Measurements from ENCODE around the gene CR1. TPM values are rescaled to one million over a fixed set of nuclear protein-coding genes. Genes with fewer than 3 reads are reported as not detected.

CR1 gene
- total RNA-seq, 2 donors from 2014 or later, result 0.42 to 3.5 TPM

DNA sequence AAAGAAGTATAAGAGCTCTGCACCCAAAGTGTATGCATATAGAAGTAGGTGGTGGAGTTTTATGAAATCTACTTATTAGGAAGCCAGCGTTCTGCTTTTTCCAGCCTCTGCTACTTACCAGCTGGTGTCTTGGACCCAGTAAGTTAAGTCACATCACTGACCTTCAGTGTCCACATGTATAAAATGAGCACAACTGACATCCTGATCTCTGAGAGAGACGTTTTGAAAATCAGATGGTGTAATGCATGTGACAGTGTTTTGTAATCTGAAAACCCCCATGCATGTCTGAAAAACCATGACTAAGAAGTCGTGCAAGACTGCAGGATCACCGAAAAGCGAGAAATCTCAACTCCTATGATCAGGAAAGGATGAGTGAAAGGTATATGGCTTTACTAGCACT is 2.0 kb downstream of the CR1 start:
- Histone ChIP-seq H3K4me1 (no peaks in the 10 kb centered on the region), H3K4me3 (no peak overlapping the region), H3K27ac (no peak overlapping the region), H3K9me3 (no peaks in the 10 kb centered on the region), H3K36me3 (no peaks in the 10 kb centered on the region), H3K27me3 (peaks cover 9% of the 10 kb centered on the region), H3K9ac (ENCODE audit: low read depth in 2 of 2, low read length in 2 of 2) (no peak overlapping the region)
- TF ChIP-seq, protein P1, sequence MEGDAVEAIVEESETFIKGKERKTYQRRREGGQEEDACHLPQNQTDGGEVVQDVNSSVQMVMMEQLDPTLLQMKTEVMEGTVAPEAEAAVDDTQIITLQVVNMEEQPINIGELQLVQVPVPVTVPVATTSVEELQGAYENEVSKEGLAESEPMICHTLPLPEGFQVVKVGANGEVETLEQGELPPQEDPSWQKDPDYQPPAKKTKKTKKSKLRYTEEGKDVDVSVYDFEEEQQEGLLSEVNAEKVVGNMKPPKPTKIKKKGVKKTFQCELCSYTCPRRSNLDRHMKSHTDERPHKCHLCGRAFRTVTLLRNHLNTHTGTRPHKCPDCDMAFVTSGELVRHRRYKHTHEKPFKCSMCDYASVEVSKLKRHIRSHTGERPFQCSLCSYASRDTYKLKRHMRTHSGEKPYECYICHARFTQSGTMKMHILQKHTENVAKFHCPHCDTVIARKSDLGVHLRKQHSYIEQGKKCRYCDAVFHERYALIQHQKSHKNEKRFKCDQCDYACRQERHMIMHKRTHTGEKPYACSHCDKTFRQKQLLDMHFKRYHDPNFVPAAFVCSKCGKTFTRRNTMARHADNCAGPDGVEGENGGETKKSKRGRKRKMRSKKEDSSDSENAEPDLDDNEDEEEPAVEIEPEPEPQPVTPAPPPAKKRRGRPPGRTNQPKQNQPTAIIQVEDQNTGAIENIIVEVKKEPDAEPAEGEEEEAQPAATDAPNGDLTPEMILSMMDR (IDR thresholded peaks at IDR 0.05), result no peak
- no peak for DNase-seq
- intact Hi-C loops (cut with DNase I), result loop anchor here (5.0 kb wide), 1 partner anchor 416 kb away; no protein-coding TSS in a partner anchor

DNA sequence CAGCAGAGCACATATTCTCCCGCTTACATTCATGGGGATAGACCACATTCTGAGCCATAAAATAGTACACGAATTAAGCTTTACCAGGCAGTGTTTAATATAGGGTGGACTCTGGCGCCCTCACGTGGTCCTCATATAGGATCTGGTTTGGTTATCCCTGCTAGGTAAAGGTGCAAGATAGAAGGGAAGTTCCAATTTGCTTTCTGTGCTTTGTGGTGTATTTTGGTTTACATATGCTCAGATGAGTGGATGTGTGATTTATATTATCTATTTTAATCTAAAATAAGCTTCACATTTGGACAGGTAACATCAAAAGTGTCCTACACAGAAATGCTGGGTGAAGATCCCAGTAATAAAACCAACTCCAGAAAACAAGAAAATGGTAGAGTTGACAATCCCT is 3.6 kb downstream of the CR1 start:
- no peak overlapping the region for H3K9ac ChIP-seq (ENCODE audit: low read depth in 2 of 2, low read length in 2 of 2)
- peaks cover 9% of the 10 kb centered on the region for H3K27me3 ChIP-seq
- DNase-seq, result peak; percentile 58
- TF ChIP-seq, protein P1 (IDR thresholded peaks at IDR 0.05), result peak; percentile 58
- intact Hi-C loops (cut with DNase I), result loop anchor here (5.0 kb wide), 1 partner anchor 417 kb away; no protein-coding TSS in a partner anchor
- H3K36me3 ChIP-seq, result no peaks in the 10 kb centered on the region
- no peaks in the 10 kb centered on the region for H3K4me1 ChIP-seq
- H3K4me3 ChIP-seq, result no peak overlapping the region
- H3K27ac ChIP-seq, result no peak overlapping the region
- no peaks in the 10 kb centered on the region for H3K9me3 ChIP-seq

DNA sequence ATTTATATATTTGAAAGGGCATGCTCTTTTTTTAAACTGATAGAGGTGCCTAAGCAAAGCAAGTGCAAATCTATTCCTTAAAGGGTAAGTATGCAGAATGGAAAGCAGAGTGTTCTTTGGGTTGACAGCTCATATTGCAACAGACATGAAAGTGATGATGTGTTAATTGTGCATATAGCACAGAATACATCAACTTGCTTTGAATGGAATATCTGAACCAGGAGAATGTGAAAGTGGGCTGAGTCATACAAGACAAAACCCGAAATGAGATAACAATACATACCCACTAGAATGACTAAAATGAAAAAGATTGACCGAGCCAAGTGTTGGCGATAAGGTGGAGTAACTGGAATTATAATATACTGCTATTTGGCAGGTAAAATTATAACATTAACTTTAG is 4.3 kb downstream of the CR1 start:
- TF ChIP-seq, protein P1 (IDR thresholded peaks at IDR 0.05), result no peak
- no peak overlapping the region for H3K9ac ChIP-seq (ENCODE audit: low read depth in 2 of 2, low read length in 2 of 2)
- no peak for DNase-seq
- peaks cover 9% of the 10 kb centered on the region for H3K27me3 ChIP-seq
- no peak overlapping the region for H3K4me3 ChIP-seq
- no peaks in the 10 kb centered on the region for H3K9me3 ChIP-seq
- intact Hi-C loops (cut with DNase I), result no loop called here
- no peak overlapping the region for H3K27ac ChIP-seq
- H3K4me1 ChIP-seq, result no peaks in the 10 kb centered on the region
- no peaks in the 10 kb centered on the region for H3K36me3 ChIP-seq

DNA sequence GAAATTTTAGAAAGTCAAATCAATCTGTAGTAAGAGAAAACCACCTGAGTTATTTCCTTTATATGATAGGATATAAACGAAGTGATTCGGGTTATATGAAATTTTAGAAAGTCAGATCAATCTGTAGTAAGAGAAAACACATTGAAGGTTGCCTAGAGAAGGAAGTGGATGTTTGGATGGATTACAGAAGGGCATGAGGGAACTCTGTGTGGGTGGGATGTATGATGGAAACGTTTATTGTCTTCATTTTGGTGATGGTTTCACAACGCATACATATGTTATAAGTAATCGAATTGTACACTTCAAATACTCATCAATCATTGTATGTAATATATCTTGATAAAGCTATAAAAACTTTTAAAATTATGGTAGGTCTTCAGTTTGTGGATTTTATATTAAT is 5.1 kb downstream of the CR1 start:
- TF ChIP-seq, protein P1 (IDR thresholded peaks at IDR 0.05), result no peak
- Histone ChIP-seq H3K4me1 (no peaks in the 10 kb centered on the region), H3K9me3 (no peaks in the 10 kb centered on the region), H3K9ac (ENCODE audit: low read depth in 2 of 2, low read length in 2 of 2) (no peak overlapping the region), H3K27me3 (peaks cover 9% of the 10 kb centered on the region), H3K36me3 (no peaks in the 10 kb centered on the region), H3K27ac (no peak overlapping the region), H3K4me3 (no peak overlapping the region)
- DNase-seq, result no peak
- intact Hi-C loops (cut with DNase I), result no loop called here

DNA sequence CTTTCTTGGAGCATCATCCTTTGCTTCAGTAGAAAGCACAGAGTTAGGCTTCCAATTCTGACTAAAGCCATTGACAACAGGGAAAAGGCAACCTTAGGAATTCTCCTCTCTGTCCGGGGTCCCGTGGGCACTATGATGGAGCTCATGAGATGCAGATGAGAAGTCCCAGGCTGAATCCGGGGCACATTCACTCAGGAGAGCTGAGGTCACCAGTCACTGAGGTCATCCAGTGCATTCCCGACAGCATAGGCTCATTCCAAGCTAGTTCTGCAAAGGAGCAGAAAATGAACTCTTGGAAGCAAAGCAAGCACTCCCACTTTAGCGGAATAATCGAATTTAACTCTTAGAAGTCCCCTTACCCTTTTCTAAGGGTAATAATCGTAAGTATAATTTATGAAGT is 6.8 kb downstream of the CR1 start:
- H3K4me3 ChIP-seq, result no peak overlapping the region
- TF ChIP-seq, protein P1 (IDR thresholded peaks at IDR 0.05), result no peak
- no peak for DNase-seq
- H3K9ac ChIP-seq (ENCODE audit: low read depth in 2 of 2, low read length in 2 of 2), result no peak overlapping the region
- no peaks in the 10 kb centered on the region for H3K4me1 ChIP-seq
- H3K9me3 ChIP-seq, result no peaks in the 10 kb centered on the region
- H3K27ac ChIP-seq, result no peak overlapping the region
- H3K36me3 ChIP-seq, result no peaks in the 10 kb centered on the region
- intact Hi-C loops (cut with DNase I), result no loop called here
- H3K27me3 ChIP-seq, result peaks cover 6% of the 10 kb centered on the region

Measured in colonic mucosa (tissue), 4 donors.